IPS-15b (cell line): ENCODE data around the gene RTP3.

Experiments used
- H3K27me3 ChIP-seq: one replicate; pipeline ENCODE4 v1.6.1; 2013; ENCODE audit warnings: low read length; ENCODE audit not compliant: control insufficient read depth, insufficient read depth
- H3K36me3 ChIP-seq: one replicate; pipeline ENCODE4 v1.6.1; 2013; ENCODE audit warnings: low read length; ENCODE audit not compliant: control insufficient read depth, insufficient read depth
- H3K4me1 ChIP-seq: one replicate; pipeline ENCODE4 v1.6.1; 2013; ENCODE audit warnings: mild to moderate bottlenecking, low read length; ENCODE audit not compliant: control insufficient read depth, insufficient read depth
- H3K4me3 ChIP-seq: one replicate; pipeline ENCODE4 v1.5.1; 2013; ENCODE audit warnings: low read depth, low read length
- H3K9ac ChIP-seq: one replicate; pipeline ENCODE4 v1.6.1; 2013; ENCODE audit warnings: low read depth, mild to moderate bottlenecking, low read length
- H3K9me3 ChIP-seq: one replicate; pipeline ENCODE4 v1.6.1; 2013; ENCODE audit warnings: mild to moderate bottlenecking, low read length; ENCODE audit not compliant: control insufficient read depth, insufficient read depth

Gene RTP3

DNA sequence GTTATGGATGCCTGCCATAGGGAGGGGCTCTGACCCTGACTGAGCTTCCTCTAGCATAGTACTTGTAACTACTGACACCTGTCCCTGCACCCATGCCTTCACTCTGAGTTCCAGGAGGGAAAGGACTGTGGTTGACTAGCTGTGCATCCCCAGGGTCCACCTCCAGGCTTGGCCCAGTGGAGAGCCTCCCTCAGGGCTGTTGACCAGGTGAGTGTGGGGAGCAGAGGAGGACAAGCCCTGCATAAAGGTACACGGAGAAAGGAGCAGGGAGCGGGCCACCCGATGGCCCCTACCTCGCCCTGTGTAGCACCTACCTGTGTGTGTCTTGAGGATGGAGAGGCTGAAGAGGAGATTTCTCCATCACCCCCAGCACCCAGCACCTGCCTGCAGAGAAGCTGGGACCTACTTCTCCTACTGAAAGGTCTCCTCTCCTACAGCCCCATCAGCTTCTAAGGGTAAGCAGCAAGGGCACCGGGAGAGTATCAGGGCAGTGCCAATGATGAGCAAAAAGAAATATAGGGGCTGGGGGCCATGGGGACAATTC lies 26.3 kb upstream of the RTP3 start:
- H3K9ac ChIP-seq: no peak overlapping the region
- H3K4me1 ChIP-seq: no peaks in the 10 kb centered on the region
- no peaks in the 10 kb centered on the region for H3K36me3 ChIP-seq
- H3K9me3 ChIP-seq: no peaks in the 10 kb centered on the region
- H3K4me3 ChIP-seq: no peak overlapping the region
- no peaks in the 10 kb centered on the region for H3K27me3 ChIP-seq

DNA sequence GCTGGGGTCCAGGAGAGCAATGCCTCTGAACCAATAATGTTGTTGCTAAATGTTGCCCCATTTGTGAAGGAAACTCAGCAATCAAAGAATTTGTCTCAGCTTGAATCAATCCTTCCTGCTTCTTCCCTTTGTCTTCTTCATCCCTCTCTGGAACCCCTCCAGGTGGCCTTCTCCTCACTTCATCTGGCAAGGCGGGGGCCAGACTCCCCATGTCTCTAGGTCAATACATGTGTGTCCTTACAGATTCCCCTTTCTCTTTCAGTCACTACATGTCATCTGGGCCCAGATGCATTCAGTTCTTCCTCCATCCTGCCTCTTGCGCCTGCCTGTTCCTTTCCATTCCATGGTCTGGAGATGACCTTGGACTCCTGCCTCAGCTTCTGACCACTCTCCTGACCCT lies 25.0 kb upstream of the RTP3 start:
- no peaks in the 10 kb centered on the region for H3K27me3 ChIP-seq
- no peaks in the 10 kb centered on the region for H3K36me3 ChIP-seq
- H3K9me3 ChIP-seq: no peaks in the 10 kb centered on the region
- H3K4me3 ChIP-seq: no peak overlapping the region
- H3K4me1 ChIP-seq: no peaks in the 10 kb centered on the region
- H3K9ac ChIP-seq: no peak overlapping the region

DNA sequence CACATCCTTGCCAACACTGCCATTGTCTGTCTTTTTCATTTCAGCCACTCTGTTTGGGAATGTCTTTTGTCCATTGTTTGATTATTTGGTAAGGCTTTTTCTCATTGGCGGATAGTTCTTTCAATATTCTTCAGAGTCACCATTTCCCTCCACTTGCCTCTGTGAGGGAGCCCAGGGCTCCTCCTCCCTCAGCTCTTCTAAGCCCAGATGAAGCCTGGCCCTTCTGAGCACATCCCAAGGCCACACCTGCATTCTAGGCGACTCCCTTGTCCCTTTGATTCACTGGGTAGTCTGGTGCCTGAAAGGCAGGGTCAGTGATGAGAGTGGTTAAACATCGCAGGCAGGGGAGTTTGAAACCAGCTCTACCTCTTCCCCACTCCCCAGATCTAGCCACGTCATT lies 20.6 kb upstream of the RTP3 start:
- no peaks in the 10 kb centered on the region for H3K27me3 ChIP-seq
- H3K9me3 ChIP-seq: no peaks in the 10 kb centered on the region
- H3K4me1 ChIP-seq: no peaks in the 10 kb centered on the region
- no peak overlapping the region for H3K4me3 ChIP-seq
- H3K9ac ChIP-seq: no peak overlapping the region
- no peaks in the 10 kb centered on the region for H3K36me3 ChIP-seq

DNA sequence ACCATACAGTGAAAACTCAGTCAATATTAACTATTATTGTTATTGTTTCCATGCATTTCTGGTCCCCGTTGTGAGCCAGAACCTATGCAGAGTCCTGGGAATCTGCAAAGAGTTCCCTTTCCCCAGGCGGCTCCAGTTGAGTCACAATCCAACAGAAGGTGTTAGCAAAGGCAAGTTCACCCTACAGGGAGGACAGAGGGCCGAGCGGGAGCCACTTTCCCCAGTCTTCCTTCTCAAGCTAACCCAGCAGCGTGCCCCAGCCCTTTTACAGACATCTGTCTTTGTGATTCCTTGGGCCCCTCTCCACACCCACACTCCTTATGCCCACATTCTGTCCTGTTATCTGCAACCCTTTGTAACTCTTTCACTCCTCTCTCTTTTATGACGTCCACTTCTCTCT lies 20.0 kb upstream of the RTP3 start:
- H3K27me3 ChIP-seq: no peaks in the 10 kb centered on the region
- H3K9ac ChIP-seq: no peak overlapping the region
- no peaks in the 10 kb centered on the region for H3K9me3 ChIP-seq
- H3K4me3 ChIP-seq: no peak overlapping the region
- no peaks in the 10 kb centered on the region for H3K36me3 ChIP-seq
- H3K4me1 ChIP-seq: no peaks in the 10 kb centered on the region

DNA sequence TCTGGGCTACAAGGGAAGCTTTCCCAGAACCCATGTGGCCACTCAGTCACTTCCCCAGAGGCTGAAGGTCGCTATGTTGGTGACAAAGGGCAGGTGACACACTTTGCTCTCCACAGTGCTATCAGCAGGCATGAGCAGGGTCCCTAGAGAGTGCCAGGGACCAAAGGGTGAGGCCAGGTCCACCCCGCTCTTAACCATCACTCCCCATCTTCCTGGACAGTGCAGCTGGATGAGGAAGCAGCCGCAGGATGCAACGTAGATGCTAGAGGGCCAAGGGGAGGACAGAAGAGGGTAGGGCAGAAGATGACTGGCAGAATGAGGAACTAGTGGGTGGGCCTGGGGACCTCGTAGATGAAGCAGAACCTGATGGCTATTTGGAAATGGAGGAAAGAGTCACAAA lies 19.4 kb upstream of the RTP3 start:
- Histone ChIP-seq H3K4me1 (no peaks in the 10 kb centered on the region), H3K27me3 (no peaks in the 10 kb centered on the region), H3K9ac (no peak overlapping the region), H3K4me3 (no peak overlapping the region), H3K36me3 (no peaks in the 10 kb centered on the region), H3K9me3 (no peaks in the 10 kb centered on the region)

DNA sequence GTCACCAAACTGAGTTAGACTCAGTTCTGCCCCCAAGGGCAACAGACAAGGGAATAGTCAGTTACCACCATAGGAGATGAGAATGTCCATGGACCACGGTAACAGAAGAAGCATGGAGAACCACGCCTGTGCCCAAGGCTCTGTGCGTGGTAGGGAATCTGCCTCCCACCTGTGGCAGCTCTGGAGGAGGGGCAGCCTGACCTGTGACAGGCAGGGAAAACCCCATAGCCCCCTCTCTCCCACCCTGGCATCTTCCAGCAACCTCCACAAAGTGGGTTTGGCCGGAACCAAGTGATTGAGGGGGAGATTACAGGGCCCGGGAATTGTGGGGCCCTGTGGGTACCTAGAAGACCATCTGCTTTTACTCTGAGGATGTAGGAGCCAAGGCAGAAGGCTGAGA lies 18.8 kb upstream of the RTP3 start:
- Histone ChIP-seq H3K27me3 (no peaks in the 10 kb centered on the region), H3K36me3 (no peaks in the 10 kb centered on the region), H3K4me3 (no peak overlapping the region), H3K4me1 (no peaks in the 10 kb centered on the region), H3K9ac (no peak overlapping the region), H3K9me3 (no peaks in the 10 kb centered on the region)

DNA sequence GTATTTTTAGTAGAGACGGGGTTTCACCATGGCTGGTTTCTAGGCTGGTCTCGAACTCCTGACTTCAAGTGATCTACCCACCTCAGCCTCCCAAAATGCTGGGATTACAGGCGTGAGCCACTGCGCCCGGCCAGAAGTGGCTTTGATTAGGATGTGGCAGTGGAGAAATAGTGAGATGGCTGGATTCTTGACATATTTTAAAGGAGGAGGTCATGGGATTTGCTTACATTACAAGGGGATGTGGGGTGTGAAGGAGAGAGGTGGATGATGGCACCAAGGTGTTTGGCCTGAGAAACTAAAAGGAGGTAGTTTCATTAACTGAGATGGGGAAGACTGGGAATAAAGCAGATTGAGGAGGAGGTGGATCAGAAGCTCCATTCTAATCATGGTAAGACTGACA lies 18.1 kb upstream of the RTP3 start:
- Histone ChIP-seq H3K4me1 (no peaks in the 10 kb centered on the region), H3K4me3 (no peak overlapping the region), H3K36me3 (no peaks in the 10 kb centered on the region), H3K27me3 (no peaks in the 10 kb centered on the region), H3K9me3 (no peaks in the 10 kb centered on the region), H3K9ac (no peak overlapping the region)

DNA sequence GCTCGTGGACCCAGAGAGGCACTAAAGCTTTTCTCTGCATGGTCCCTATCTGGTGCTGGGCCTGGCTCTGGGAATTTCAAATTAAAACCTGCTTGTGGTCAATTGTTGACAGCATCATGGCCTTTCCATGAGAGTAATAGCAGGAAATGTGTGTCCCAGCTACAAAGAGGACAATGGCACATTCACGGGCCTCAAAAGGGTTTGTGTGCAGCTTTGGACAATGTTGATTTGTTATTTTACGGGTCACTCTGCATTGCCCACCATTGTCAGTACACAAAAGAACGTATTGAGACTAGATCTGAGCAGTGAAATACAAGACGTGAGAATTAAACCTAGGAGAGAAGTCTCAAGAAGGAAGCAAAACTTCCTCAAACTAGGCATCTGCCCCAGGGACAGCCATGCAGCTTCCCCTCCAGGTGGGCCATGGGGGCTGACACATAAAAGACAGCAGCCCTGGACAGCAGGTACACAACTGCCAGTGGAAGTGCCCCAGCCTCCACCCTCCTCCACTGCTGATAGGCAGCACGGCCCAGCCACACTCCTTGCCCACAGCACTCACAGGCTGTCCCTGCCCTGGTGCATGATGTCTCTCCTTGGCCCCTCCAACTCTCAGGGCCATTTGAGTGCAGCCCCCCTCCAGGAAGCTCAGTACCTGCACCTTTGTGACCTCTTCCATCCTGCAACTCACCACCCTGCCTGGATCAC lies 17.1 kb upstream of the RTP3 start:
- H3K9ac ChIP-seq: no peak overlapping the region
- no peak overlapping the region for H3K4me3 ChIP-seq
- H3K27me3 ChIP-seq: no peaks in the 10 kb centered on the region
- no peaks in the 10 kb centered on the region for H3K4me1 ChIP-seq
- no peaks in the 10 kb centered on the region for H3K36me3 ChIP-seq
- H3K9me3 ChIP-seq: no peaks in the 10 kb centered on the region

DNA sequence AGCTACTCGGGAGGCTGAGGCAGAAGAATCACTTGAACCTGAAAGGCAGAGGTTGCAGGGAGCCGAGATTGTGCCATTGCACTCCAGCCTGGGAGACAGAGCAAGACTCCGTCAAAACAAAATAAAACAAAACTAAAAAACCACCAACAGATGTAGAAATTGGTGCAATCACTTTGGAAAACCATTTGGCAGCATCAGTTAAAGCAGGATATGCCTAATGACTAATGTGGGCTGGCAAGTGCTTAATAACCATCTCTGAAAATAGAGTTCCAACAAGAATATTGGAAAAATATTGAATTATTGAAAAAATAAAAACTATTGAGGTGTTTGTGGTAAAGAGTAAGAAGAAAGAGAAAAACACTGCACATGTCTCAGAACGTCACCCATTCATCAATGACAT lies 16.1 kb upstream of the RTP3 start:
- no peaks in the 10 kb centered on the region for H3K9me3 ChIP-seq
- H3K27me3 ChIP-seq: no peaks in the 10 kb centered on the region
- H3K4me1 ChIP-seq: no peaks in the 10 kb centered on the region
- no peak overlapping the region for H3K9ac ChIP-seq
- no peak overlapping the region for H3K4me3 ChIP-seq
- no peaks in the 10 kb centered on the region for H3K36me3 ChIP-seq

DNA sequence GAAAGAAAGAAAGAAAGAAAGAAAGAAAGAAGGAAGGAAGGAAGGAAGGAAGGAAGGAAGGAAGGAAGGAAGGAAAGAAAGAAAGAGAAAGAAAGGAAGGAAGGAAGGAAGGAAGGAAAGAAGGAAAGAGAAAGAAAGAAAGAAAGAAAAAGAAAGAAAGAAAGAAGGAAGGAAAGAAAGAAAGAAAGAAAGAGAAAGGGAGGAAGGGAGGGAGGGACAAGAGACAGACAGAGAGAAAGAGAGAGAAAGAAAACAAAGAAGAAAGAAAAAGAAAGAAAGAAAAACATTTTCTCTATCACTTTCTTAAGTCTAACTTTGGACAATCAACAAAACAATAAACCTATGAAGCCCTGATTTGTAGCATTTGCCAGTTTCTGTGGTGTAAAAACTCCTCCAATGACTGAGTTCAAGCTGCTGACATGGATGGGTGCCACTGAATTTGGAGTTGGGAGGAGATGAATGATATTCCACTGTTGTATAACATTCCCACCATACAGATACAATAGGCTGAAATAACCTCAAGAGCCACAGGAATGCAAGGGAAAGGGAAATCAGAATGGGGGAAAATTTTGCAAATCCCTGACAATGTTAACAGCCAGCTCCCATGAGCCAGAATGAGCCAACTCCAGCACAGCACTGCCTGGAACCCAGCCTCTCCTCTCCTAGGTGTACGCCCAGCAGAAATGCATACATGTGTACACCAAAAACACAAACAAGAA lies 15.0 kb upstream of the RTP3 start:
- Histone ChIP-seq H3K27me3 (no peaks in the 10 kb centered on the region), H3K9ac (no peak overlapping the region), H3K9me3 (no peaks in the 10 kb centered on the region), H3K4me1 (no peaks in the 10 kb centered on the region), H3K36me3 (no peaks in the 10 kb centered on the region), H3K4me3 (no peak overlapping the region)

DNA sequence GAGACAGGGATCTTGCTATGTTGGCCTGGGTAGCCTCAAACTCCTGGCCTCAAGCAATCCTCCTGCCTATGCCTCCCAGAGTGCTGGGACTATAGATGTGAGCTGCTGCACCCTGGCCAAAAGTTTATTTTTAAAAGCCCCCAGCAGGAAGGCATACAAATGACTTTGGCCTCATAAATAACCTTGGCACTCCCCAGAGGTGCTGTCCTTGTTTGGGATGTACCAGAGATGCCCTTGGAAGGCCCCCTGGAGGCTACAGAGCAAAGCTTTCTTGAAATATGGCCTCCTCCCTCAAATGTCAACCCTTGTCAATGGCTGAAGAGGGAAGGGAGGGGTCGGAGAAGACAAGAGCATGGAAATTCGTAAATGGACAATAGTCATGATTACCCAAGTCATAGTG lies 14.0 kb upstream of the RTP3 start:
- Histone ChIP-seq H3K9me3 (no peaks in the 10 kb centered on the region), H3K27me3 (no peaks in the 10 kb centered on the region), H3K9ac (no peak overlapping the region), H3K4me3 (no peak overlapping the region), H3K4me1 (peaks cover under 1% of the 10 kb centered on the region), H3K36me3 (no peaks in the 10 kb centered on the region)

DNA sequence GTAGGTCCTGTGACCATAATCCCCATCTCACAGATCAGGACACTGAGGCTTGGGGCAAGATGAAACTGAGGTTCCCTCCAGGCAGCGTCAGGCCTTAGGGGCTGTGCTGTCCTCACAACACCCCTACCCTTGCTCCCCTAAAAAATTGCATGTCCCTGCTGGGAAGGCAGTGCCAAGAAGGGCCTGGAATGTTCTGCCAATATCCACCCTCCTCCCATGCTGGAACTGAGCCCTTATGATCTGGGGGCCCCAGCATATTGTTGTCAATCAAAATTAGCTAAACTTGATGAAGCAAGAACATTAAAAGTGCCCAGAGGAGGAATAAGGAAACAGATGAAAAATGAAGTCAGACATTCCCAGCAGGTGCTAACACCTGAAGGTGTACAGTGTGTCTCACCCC lies 13.4 kb upstream of the RTP3 start:
- Histone ChIP-seq H3K9ac (no peak overlapping the region), H3K9me3 (no peaks in the 10 kb centered on the region)

More for the DNA sequence above, 13.4 kb upstream of the RTP3 start:
- Histone ChIP-seq H3K27me3 (no peaks in the 10 kb centered on the region), H3K4me3 (no peak overlapping the region), H3K4me1 (peaks cover 5% of the 10 kb centered on the region), H3K36me3 (no peaks in the 10 kb centered on the region)
